AG10803 (cell line): ENCODE data around the gene RPUSD4.
A peak's percentile ranks its signal among the peaks of the same experiment; 100 is the strongest.

Experiments
- DNase-seq: peaks from one replicate; pipeline ENCODE4 v3.0.0; 2010; ENCODE audit warnings: low read depth
- H3K4me3 ChIP-seq: 2 replicates; pipeline ENCODE4 v1.5.1; 2011; ENCODE audit warnings: mild to moderate bottlenecking, low read length, control low read depth
- CTCF ChIP-seq: conservative IDR thresholded peaks from 2 replicates; pipeline ENCODE4 v1.5.1; 2011; ENCODE audit warnings: mild to moderate bottlenecking, low read length, control low read depth, inconsistent platforms

RPUSD4 gene

GRCh38 chr11:126163074-126163700, 48.3 kb downstream of the RPUSD4 start:
- H3K4me3 ChIP-seq = no peak overlapping the region

GRCh38 chr11:126162306-126163030, 49.0 kb downstream of the RPUSD4 start:
- peak; percentile 35 for DNase-seq
- TF ChIP-seq CTCF = no peak
- no peak overlapping the region for H3K4me3 ChIP-seq

More at GRCh38 chr11:126163074-126163700, 48.3 kb downstream of the RPUSD4 start:
- peak; percentile 39 for TF ChIP-seq CTCF
- DNase-seq = peak; percentile 95

DNA sequence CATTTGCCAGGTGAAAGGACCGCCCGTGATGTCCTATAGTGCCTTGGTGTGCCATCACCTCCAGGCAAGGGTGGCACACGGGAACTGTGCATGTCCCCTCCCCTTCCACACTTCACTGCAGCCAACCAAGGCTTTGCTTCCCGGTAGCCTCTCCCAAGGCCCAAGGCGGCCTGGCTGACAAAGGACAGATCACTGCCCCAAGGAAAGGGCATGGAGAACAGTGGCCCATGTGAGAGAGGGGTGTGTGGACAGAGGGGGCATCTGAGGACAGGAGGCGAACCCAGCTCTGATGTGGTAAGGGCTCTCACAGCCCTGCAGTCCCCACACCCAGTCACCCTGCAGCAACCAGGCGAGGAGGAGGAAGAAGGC, 50.4 kb downstream of the RPUSD4 start:
- DNase-seq = no peak
- no peak overlapping the region for H3K4me3 ChIP-seq
- TF ChIP-seq CTCF = no peak

DNA sequence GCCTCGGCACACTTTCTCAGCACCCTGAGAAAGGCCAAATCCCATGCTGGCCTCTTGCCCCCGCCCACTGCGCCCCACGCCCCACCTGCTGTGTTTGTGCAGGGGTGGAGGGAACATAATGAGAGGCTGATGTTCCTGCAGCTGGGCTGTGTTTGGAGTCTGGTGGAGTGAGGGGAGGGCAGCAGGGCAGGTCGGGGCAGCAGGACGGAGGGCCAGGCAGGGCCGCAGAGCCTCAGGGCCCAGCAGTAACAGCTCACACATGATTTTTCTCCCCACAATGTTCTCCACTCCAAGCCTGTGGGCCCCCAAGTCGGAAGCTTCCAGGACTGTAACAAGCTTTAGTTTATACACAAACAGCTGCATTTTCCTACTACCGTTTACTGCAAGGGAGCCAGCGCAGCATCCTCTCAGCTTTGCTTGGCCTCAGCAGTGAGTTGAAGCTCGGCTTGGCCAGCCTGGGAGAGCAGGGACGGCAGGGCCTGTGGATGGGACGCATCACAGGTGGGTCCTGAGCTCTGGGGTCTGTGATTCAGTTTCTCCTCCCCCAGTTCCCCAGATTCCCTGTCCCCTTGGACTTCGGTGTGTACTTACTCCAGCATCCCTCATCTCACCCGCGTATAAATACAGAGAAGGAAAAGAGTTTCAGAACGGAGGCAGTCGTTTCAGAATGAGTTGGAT, 51.0 kb downstream of the RPUSD4 start:
- no peak overlapping the region for H3K4me3 ChIP-seq
- TF ChIP-seq CTCF = no peak
- no peak for DNase-seq

GRCh38 chr11:126159719-126160344, 51.6 kb downstream of the RPUSD4 start:
- no peak for DNase-seq
- TF ChIP-seq CTCF = no peak
- H3K4me3 ChIP-seq = no peak overlapping the region

DNA sequence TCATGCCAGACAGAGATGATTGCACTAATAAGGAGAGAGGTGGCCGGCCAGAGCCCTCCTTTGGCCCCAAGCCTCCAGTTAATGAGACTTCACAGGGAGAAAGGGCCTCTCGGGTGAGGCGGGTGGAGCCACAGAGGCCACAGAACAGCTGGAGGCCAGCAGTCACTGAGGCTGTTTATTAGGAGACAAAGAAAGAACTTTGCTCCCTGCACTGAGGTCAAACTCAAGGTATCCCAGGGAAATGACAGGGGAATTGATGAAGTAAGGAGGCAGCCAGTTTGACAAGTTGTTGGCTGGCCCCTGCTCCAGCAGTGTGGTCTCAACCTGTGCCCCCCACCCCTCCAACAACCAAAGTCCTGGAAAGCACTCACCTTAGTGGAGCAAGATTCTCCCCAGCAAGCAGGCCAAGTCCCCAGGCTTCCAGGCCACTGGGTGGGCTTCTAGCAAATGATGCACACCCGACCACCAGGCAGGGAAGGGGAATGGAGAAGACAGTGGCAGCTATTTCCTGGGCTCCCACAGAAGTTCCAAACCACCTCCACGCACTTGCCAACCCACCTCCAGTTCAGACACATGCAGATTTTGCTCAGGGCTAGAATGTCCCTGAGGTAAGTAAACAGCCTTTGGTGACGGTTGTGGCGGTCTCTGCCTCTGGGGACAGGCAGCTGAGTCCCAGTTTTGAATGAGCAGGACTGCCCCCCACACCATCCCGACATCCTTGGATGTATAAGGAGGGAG, 53.2 kb downstream of the RPUSD4 start:
- no peak for TF ChIP-seq CTCF
- no peak for DNase-seq
- no peak overlapping the region for H3K4me3 ChIP-seq
